Measurements from ENCODE around the gene WIPI1. TPM values are rescaled to one million over a fixed set of nuclear protein-coding genes. Genes with fewer than 3 reads are reported as not detected.
A peak's percentile ranks its signal among the peaks of the same experiment; 100 is the strongest.

The WIPI1 gene
- total RNA-seq, 1 donor from 2014 or later = 148 TPM

- intact Hi-C loops (cut with DNase I) = no loop called here
- no peak for DNase-seq (ENCODE audit: low spot score)
Observed at GRCh38 chr17:68446626-68447041, 10.7 kb downstream of the WIPI1 start.

GRCh38 chr17:68445671-68446070 is 11.6 kb downstream of the WIPI1 start:
- peak; percentile 66 for DNase-seq (ENCODE audit: low spot score)
- intact Hi-C loops (cut with DNase I) = no loop called here

- no peak for DNase-seq (ENCODE audit: low spot score)
- intact Hi-C loops (cut with DNase I) = no loop called here
Observed at GRCh38 chr17:68443972-68444464, 13.3 kb downstream of the WIPI1 start.

- intact Hi-C loops (cut with DNase I) = no loop called here
- peak; percentile 60 for DNase-seq (ENCODE audit: low spot score)
Observed at GRCh38 chr17:68441070-68441770, 16.1 kb downstream of the WIPI1 start.

GRCh38 chr17:68440526-68440925 is 16.8 kb downstream of the WIPI1 start:
- DNase-seq (ENCODE audit: low spot score) = no peak
- intact Hi-C loops (cut with DNase I) = no loop called here

GRCh38 chr17:68439656-68440290 is 17.5 kb downstream of the WIPI1 start:
- intact Hi-C loops (cut with DNase I) = loop anchor here (10.0 kb wide), 1 partner anchor 265 kb away; no protein-coding TSS in a partner anchor
- DNase-seq (ENCODE audit: low spot score) = no peak

GRCh38 chr17:68437979-68438822 is 19.1 kb downstream of the WIPI1 start:
- DNase-seq (ENCODE audit: low spot score) = no peak
- intact Hi-C loops (cut with DNase I) = loop anchor here (2.0 to 10.0 kb wide), 2 partner anchors 175 to 263 kb away; no protein-coding TSS in a partner anchor

- peak; percentile 83 for DNase-seq (ENCODE audit: low spot score)
- intact Hi-C loops (cut with DNase I) = loop anchor here (2.0 to 10.0 kb wide), 2 partner anchors 173 to 261 kb away; no protein-coding TSS in a partner anchor
Observed at GRCh38 chr17:68435876-68436842, 21.1 kb downstream of the WIPI1 start.

GRCh38 chr17:68435361-68435760 is 21.9 kb downstream of the WIPI1 start:
- no peak for DNase-seq (ENCODE audit: low spot score)
- intact Hi-C loops (cut with DNase I) = loop anchor here (10.0 kb wide), 1 partner anchor 261 kb away; no protein-coding TSS in a partner anchor

GRCh38 chr17:68433911-68434508 is 23.3 kb downstream of the WIPI1 start:
- intact Hi-C loops (cut with DNase I) = loop anchor here (10.0 kb wide), 1 partner anchor 259 kb away; no protein-coding TSS in a partner anchor

GRCh38 chr17:68433211-68433610 is 24.1 kb downstream of the WIPI1 start:
- DNase-seq (ENCODE audit: low spot score) = no peak
- intact Hi-C loops (cut with DNase I) = loop anchor here (10.0 kb wide), 1 partner anchor 258 kb away; no protein-coding TSS in a partner anchor

More at GRCh38 chr17:68433911-68434508, 23.3 kb downstream of the WIPI1 start:
- DNase-seq (ENCODE audit: low spot score) = no peak

- peak; percentile 67 for DNase-seq (ENCODE audit: low spot score)
- intact Hi-C loops (cut with DNase I) = loop anchor here (10.0 kb wide), 1 partner anchor 257 kb away; no protein-coding TSS in a partner anchor
Observed at GRCh38 chr17:68432086-68432864, 25.0 kb downstream of the WIPI1 start.

GRCh38 chr17:68431661-68432071 is 25.6 kb downstream of the WIPI1 start:
- DNase-seq (ENCODE audit: low spot score) = no peak
- intact Hi-C loops (cut with DNase I) = loop anchor here (10.0 kb wide), 1 partner anchor 257 kb away; no protein-coding TSS in a partner anchor

- intact Hi-C loops (cut with DNase I) = loop anchor here (10.0 kb wide), 1 partner anchor 256 kb away; no protein-coding TSS in a partner anchor
- no peak for DNase-seq (ENCODE audit: low spot score)
Observed at GRCh38 chr17:68431045-68431608, 26.2 kb downstream of the WIPI1 start.

- intact Hi-C loops (cut with DNase I) = loop anchor here (10.0 kb wide), 1 partner anchor 255 kb away; no protein-coding TSS in a partner anchor
- no peak for DNase-seq (ENCODE audit: low spot score)
Observed at GRCh38 chr17:68429881-68430280, 27.4 kb downstream of the WIPI1 start.

GRCh38 chr17:68428498-68429172 is 28.7 kb downstream of the WIPI1 start:
- intact Hi-C loops (cut with DNase I) = no loop called here
- no peak for DNase-seq (ENCODE audit: low spot score)
